ENCODE data around the gene OR2AG2.

The OR2AG2 gene

GRCh38 chr11:6737872-6738466 lies 33.8 kb downstream of the OR2AG2 start:
- no peak for DNase-seq

GRCh38 chr11:6736495-6737121 lies 35.2 kb downstream of the OR2AG2 start:
- DNase-seq = no peak

GRCh38 chr11:6735306-6735705 lies 36.5 kb downstream of the OR2AG2 start:
- no peak for DNase-seq

- no peak for DNase-seq
These were observed 37.2 kb downstream of the OR2AG2 start for GRCh38 chr11:6734616-6735015.

- DNase-seq = no peak
These were observed 38.2 kb downstream of the OR2AG2 start for GRCh38 chr11:6733326-6734275.

GRCh38 chr11:6727971-6728760 lies 43.6 kb downstream of the OR2AG2 start:
- DNase-seq = no peak

GRCh38 chr11:6725386-6725896 lies 46.3 kb downstream of the OR2AG2 start:
- no peak for DNase-seq

GRCh38 chr11:6724013-6724412 lies 47.8 kb downstream of the OR2AG2 start:
- DNase-seq = no peak

- DNase-seq = no peak
These were observed 50.4 kb downstream of the OR2AG2 start for GRCh38 chr11:6721343-6721742.

- no peak for DNase-seq
These were observed 52.2 kb downstream of the OR2AG2 start for GRCh38 chr11:6719576-6719975.

GRCh38 chr11:6717426-6717825 lies 54.4 kb downstream of the OR2AG2 start:
- no peak for DNase-seq

Data from NCI-H226 (cell line).